KMS-11 (cell line): ENCODE data around the gene NAALADL1.

ENCODE experiments used
- H2AFZ ChIP-seq: fragments of 200-600 bp; sonication (generic); 2 replicates; pipeline ENCODE4 v1.6.1; 2016; ENCODE audit warnings: antibody characterized with exemption, mixed run types, low read depth
- H3K27ac ChIP-seq: fragments of 200-600 bp; sonication (generic); 2 replicates; pipeline ENCODE4 v1.6.1; 2016; ENCODE audit warnings: mild to moderate bottlenecking, mixed run types
- H3K27me3 ChIP-seq: fragments of 200-600 bp; sonication (generic); 2 replicates; pipeline ENCODE4 v1.6.1; 2017; ENCODE audit warnings: mild to moderate bottlenecking, low read depth, mixed run types, moderate library complexity; ENCODE audit not compliant: insufficient read depth
- H3K36me3 ChIP-seq: fragments of 200-600 bp; sonication (generic); 2 replicates; pipeline ENCODE4 v1.6.1; 2017; ENCODE audit warnings: mild to moderate bottlenecking, mixed run types; ENCODE audit not compliant: insufficient read depth
- H3K4me1 ChIP-seq: fragments of 200-600 bp; sonication (generic); 2 replicates; pipeline ENCODE4 v1.6.1; 2016; ENCODE audit warnings: mild to moderate bottlenecking, low read depth, mixed run types; ENCODE audit not compliant: poor library complexity, severe bottlenecking
- H3K4me2 ChIP-seq: fragments of 200-600 bp; sonication (generic); 2 replicates; pipeline ENCODE4 v1.7.0; 2016; ENCODE audit warnings: mild to moderate bottlenecking, mixed run types
- H3K4me3 ChIP-seq: fragments of 200-600 bp; sonication (generic); IDR thresholded peaks from 2 replicates; pipeline ENCODE4 v1.6.1; 2017; ENCODE audit warnings: low read depth, low read length, mixed read lengths; ENCODE audit not compliant: insufficient read depth
- H3K79me2 ChIP-seq: fragments of 200-600 bp; sonication (generic); 2 replicates; pipeline ENCODE4 v1.6.1; 2016; ENCODE audit warnings: low read depth, mixed run types; ENCODE audit not compliant: insufficient read depth
- H3K9ac ChIP-seq: fragments of 200-600 bp; sonication (generic); 2 replicates; pipeline ENCODE4 v1.6.1; 2016; ENCODE audit warnings: mild to moderate bottlenecking, mixed run types
- H4K20me1 ChIP-seq: fragments of 200-600 bp; sonication (generic); 2 replicates; pipeline ENCODE4 v1.6.1; 2016; ENCODE audit warnings: mild to moderate bottlenecking, mixed run types; ENCODE audit not compliant: insufficient read depth
- TF ChIP-seq, protein P1 (sequence below): fragments of 200-600 bp; sonication (generic); conservative IDR thresholded peaks from 2 replicates; pipeline ENCODE4 v1.6.1; 2017; ENCODE audit warnings: low read depth, mild to moderate bottlenecking, antibody characterized with exemption, low read length, moderate library complexity, mixed read lengths

The NAALADL1 gene

DNA sequence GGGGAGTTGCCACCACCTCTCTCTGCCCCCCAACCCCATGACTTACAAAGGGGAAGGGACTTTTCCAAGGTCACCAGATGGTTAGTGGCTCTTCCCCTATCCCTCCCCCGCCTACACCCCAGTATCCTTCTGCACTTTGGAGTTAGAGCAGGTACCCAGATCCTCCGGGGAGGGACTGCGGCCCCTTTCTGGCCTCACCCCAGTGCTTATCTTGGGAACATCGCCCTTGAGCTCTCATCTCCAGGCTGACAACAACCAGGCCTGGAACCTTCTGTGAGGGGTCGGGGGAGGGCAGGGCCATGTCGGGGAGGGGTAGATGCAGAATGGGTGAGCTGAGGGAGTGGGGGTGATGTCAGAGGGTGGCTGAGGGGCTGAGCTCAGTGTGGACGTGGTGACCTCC, 7.5 kb upstream of the NAALADL1 start:
- no peak overlapping the region for H3K27ac ChIP-seq
- no peaks in the 10 kb centered on the region for H3K4me1 ChIP-seq
- no peaks in the 10 kb centered on the region for H4K20me1 ChIP-seq
- H3K36me3 ChIP-seq = no peaks in the 10 kb centered on the region
- no peaks in the 10 kb centered on the region for H3K27me3 ChIP-seq
- H2AFZ ChIP-seq = no peak overlapping the region
- H3K4me3 ChIP-seq = no peak overlapping the region
- TF ChIP-seq, protein P1, sequence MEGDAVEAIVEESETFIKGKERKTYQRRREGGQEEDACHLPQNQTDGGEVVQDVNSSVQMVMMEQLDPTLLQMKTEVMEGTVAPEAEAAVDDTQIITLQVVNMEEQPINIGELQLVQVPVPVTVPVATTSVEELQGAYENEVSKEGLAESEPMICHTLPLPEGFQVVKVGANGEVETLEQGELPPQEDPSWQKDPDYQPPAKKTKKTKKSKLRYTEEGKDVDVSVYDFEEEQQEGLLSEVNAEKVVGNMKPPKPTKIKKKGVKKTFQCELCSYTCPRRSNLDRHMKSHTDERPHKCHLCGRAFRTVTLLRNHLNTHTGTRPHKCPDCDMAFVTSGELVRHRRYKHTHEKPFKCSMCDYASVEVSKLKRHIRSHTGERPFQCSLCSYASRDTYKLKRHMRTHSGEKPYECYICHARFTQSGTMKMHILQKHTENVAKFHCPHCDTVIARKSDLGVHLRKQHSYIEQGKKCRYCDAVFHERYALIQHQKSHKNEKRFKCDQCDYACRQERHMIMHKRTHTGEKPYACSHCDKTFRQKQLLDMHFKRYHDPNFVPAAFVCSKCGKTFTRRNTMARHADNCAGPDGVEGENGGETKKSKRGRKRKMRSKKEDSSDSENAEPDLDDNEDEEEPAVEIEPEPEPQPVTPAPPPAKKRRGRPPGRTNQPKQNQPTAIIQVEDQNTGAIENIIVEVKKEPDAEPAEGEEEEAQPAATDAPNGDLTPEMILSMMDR = no peak
- H3K79me2 ChIP-seq = no peaks in the 10 kb centered on the region
- no peak overlapping the region for H3K4me2 ChIP-seq
- H3K9ac ChIP-seq = no peak overlapping the region

DNA sequence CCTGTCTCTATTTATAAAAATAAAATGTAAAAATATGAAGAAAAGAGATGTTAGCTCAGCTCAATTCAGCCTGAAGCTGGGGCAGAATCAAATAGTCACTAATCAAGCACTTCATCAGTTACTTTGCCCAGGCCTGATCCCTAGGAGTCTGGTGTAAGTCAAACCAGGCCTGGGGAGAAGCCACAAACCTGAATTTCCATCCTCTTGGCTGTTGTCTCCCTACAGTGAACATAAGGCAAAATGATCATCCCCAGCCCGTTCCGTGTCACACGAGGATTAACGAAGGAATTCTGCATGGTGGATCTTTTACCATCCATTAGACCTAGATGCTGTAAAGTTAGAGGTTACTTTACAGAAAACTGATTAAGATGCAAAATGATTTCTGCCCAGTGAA, 6.5 kb upstream of the NAALADL1 start:
- H2AFZ ChIP-seq = no peak overlapping the region
- TF ChIP-seq, protein P1 = no peak
- no peak overlapping the region for H3K9ac ChIP-seq
- no peak overlapping the region for H3K4me2 ChIP-seq
- H3K36me3 ChIP-seq = no peaks in the 10 kb centered on the region
- no peaks in the 10 kb centered on the region for H4K20me1 ChIP-seq
- H3K4me3 ChIP-seq = no peak overlapping the region
- peaks cover 6% of the 10 kb centered on the region for H3K4me1 ChIP-seq
- no peaks in the 10 kb centered on the region for H3K79me2 ChIP-seq
- no peaks in the 10 kb centered on the region for H3K27me3 ChIP-seq
- no peak overlapping the region for H3K27ac ChIP-seq

DNA sequence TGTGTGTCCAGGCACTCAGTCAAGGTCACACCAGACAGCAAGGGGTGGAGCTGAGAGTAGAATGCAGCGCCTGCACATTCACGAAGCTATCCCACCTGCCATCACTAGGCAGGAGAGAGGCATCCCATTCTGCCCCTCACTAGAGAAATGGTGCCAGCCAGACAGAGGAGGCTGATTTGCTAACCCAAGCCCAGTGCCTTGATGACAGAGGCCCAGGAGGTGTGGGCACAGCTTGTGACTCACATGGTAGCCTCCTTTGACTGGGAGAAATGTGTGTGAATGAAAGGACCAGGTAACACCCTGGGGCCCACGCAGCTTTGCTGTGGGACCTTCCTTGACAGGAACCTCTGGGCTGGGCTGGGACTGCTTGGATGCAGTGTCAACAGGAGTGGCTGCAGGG, 5.2 kb upstream of the NAALADL1 start:
- H3K27me3 ChIP-seq = no peaks in the 10 kb centered on the region
- peaks cover 6% of the 10 kb centered on the region for H3K4me1 ChIP-seq
- H3K27ac ChIP-seq = no peak overlapping the region
- H3K36me3 ChIP-seq = no peaks in the 10 kb centered on the region
- H3K79me2 ChIP-seq = no peaks in the 10 kb centered on the region
- H4K20me1 ChIP-seq = no peaks in the 10 kb centered on the region
- TF ChIP-seq, protein P1 = no peak
- H3K4me2 ChIP-seq = no peak overlapping the region
- H2AFZ ChIP-seq = no peak overlapping the region
- no peak overlapping the region for H3K9ac ChIP-seq
- H3K4me3 ChIP-seq = no peak overlapping the region

DNA sequence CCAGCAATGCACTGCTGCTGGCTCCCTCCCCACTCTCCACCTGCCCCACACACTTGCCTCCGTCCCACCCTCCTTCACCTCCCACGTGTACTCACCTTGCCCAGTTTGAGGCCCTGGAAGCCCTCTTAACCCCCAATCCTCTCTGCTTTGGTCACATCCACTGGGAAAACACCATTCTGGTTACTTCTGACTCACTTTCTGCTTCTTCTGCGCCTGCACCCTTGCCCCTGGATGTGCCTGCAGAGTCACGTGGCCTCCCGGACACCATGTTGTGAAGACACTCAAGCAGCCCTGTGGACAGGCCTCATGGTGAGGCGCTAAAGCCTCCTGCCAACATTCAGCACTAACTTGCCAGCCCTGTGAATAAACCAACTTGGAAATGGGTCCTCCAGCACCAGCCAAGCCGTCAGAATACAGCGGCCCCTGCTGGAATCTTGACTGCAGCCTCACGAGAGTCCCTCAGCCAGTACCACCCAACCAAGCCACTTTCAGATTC, 2.6 kb upstream of the NAALADL1 start:
- H3K79me2 ChIP-seq = no peaks in the 10 kb centered on the region
- TF ChIP-seq, protein P1 = no peak
- H3K4me2 ChIP-seq = no peak overlapping the region
- H3K27me3 ChIP-seq = no peaks in the 10 kb centered on the region
- no peak overlapping the region for H3K27ac ChIP-seq
- no peak overlapping the region for H3K4me3 ChIP-seq
- H3K36me3 ChIP-seq = no peaks in the 10 kb centered on the region
- no peak overlapping the region for H3K9ac ChIP-seq
- no peak overlapping the region for H2AFZ ChIP-seq
- peaks cover 8% of the 10 kb centered on the region for H3K4me1 ChIP-seq
- no peaks in the 10 kb centered on the region for H4K20me1 ChIP-seq
